Erythroblast (primary cell): Measurements from ENCODE around the gene HECTD2.

Experiments
- GATA1 ChIP-seq: IDR thresholded peaks from 2 replicates; pipeline ENCODE4 v1.6.1; 2011; ENCODE audit warnings: low read depth, mild to moderate bottlenecking, control low read depth, low read length, moderate library complexity
- POLR2A ChIP-seq: IDR thresholded peaks from 2 replicates; pipeline ENCODE4 v1.6.1; 2011; ENCODE audit warnings: mild to moderate bottlenecking, low read length

DNA sequence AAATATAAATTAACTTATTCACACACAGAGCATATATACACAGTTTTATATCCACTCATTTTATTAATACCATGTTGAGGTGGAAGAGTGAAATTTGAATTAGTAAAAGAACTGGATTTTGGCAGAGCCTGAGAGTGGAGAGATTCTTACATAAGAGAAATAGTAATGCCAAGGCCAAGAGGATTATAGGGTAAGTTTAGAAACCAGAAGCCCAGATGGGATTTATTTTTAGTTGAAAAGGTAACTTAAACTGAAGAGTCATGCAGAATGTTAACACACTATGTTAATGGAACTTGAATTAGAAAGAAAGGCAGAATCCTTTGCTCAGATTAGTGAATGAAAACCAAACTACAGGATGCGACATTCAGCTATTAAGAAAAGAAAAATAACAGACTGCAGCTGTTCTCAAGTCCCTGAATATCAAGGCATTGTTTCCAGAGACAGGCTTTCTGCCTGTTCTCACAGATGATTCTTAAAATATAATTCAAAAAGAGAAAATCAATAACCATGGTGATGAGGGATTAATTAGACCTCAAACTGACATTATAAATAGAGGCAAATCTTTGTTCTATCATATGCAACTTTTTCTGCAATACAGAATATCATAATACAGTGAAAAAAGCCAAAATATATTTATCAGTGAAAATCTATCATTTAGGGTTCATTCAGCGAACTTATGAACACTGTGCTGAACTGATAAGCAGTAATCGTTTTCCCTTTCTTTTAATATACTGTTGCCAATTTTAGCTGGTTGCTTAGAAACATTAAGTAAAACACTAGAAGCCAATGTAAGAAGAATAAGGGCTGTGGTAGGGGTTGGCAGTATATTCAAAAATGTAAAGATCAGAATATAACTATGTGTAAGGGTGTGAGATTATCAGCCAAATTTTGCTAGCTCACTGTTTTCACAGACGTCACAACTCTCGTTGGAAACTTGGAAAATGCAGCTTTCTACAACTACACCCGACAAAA is 34.4 kb downstream of the HECTD2 start:
- TF ChIP-seq POLR2A (no peak), GATA1 (no peak)
